Measurements from ENCODE around the gene PTPRQ. TPM values are rescaled to one million over a fixed set of nuclear protein-coding genes. Genes with fewer than 3 reads are reported as not detected.

PTPRQ gene
- total RNA-seq, 1 donor, result not detected

- no peak for DNase-seq (ENCODE audit: low read depth in 2 of 3, low spot score in 2 of 3)
These were observed 253.3 kb downstream of the PTPRQ start for GRCh38 chr12:80697270-80697887.

- no peak for DNase-seq (ENCODE audit: low read depth in 2 of 3, low spot score in 2 of 3)
These were observed 254.2 kb downstream of the PTPRQ start for GRCh38 chr12:80698256-80698655.

GRCh38 chr12:80698847-80699542, 255.0 kb downstream of the PTPRQ start:
- no peak for DNase-seq (ENCODE audit: low read depth in 2 of 3, low spot score in 2 of 3)

- DNase-seq (ENCODE audit: low read depth in 2 of 3, low spot score in 2 of 3), result no peak
These were observed 256.3 kb downstream of the PTPRQ start for GRCh38 chr12:80700327-80700726.

- no peak for DNase-seq (ENCODE audit: low read depth in 2 of 3, low spot score in 2 of 3)
These were observed 257.4 kb downstream of the PTPRQ start for GRCh38 chr12:80701388-80701787.

- no peak for DNase-seq (ENCODE audit: low read depth in 2 of 3, low spot score in 2 of 3)
These were observed 259.1 kb downstream of the PTPRQ start for GRCh38 chr12:80702889-80703805.

GRCh38 chr12:80704420-80704819, 260.4 kb downstream of the PTPRQ start:
- no peak for DNase-seq (ENCODE audit: low read depth in 2 of 3, low spot score in 2 of 3)

- DNase-seq (ENCODE audit: low read depth in 2 of 3, low spot score in 2 of 3), result no peak
These were observed 263.2 kb downstream of the PTPRQ start, which contains the start of gene MYF6 for GRCh38 chr12:80707126-80707829. MYF6 (plus strand) TSS chr12:80707634; CDS start chr12:80707720, 86 bp downstream.

GRCh38 chr12:80707830-80708258, 263.8 kb downstream of the PTPRQ start:
- no peak for DNase-seq (ENCODE audit: low read depth in 2 of 3, low spot score in 2 of 3)

GRCh38 chr12:80708259-80708974, 264.4 kb downstream of the PTPRQ start:
- peak in 1 of 3 donors; percentile 13 for DNase-seq (ENCODE audit: low read depth in 2 of 3, low spot score in 2 of 3)

- DNase-seq (ENCODE audit: low read depth in 2 of 3, low spot score in 2 of 3), result no peak
These were observed 264.9 kb downstream of the PTPRQ start for GRCh38 chr12:80708975-80709328.

- DNase-seq (ENCODE audit: low read depth in 2 of 3, low spot score in 2 of 3), result peak in 1 of 3 donors; percentile 50
These were observed 266.0 kb downstream of the PTPRQ start for GRCh38 chr12:80709811-80710726.

- DNase-seq (ENCODE audit: low read depth in 2 of 3, low spot score in 2 of 3), result no peak
These were observed 266.9 kb downstream of the PTPRQ start for GRCh38 chr12:80710727-80711449.

GRCh38 chr12:80711866-80712265, 267.8 kb downstream of the PTPRQ start:
- DNase-seq (ENCODE audit: low read depth in 2 of 3, low spot score in 2 of 3), result no peak

GRCh38 chr12:80712866-80713265, 268.8 kb downstream of the PTPRQ start:
- no peak for DNase-seq (ENCODE audit: low read depth in 2 of 3, low spot score in 2 of 3)

GRCh38 chr12:80713419-80713818, 269.4 kb downstream of the PTPRQ start:
- no peak for DNase-seq (ENCODE audit: low read depth in 2 of 3, low spot score in 2 of 3)

GRCh38 chr12:80714055-80714454, 270.0 kb downstream of the PTPRQ start:
- DNase-seq (ENCODE audit: low read depth in 2 of 3, low spot score in 2 of 3), result peak in 1 of 3 donors; percentile 18

GRCh38 chr12:80714846-80715245, 270.8 kb downstream of the PTPRQ start:
- DNase-seq (ENCODE audit: low read depth in 2 of 3, low spot score in 2 of 3), result no peak

All from hematopoietic multipotent progenitor cell (in vitro differentiated cells).